ENCODE data around the gene COBL. TPM values are rescaled to one million over a fixed set of nuclear protein-coding genes. Genes with fewer than 3 reads are reported as not detected.
A peak's percentile ranks its signal among the peaks of the same experiment; 100 is the strongest.

Gene COBL
- total and polyA plus RNA-seq, 2 of the 8 experiments (the other 6 are each of a cell fraction or from before 2014, with no cell fraction given) = 13.8 to 40.4 TPM

DNA sequence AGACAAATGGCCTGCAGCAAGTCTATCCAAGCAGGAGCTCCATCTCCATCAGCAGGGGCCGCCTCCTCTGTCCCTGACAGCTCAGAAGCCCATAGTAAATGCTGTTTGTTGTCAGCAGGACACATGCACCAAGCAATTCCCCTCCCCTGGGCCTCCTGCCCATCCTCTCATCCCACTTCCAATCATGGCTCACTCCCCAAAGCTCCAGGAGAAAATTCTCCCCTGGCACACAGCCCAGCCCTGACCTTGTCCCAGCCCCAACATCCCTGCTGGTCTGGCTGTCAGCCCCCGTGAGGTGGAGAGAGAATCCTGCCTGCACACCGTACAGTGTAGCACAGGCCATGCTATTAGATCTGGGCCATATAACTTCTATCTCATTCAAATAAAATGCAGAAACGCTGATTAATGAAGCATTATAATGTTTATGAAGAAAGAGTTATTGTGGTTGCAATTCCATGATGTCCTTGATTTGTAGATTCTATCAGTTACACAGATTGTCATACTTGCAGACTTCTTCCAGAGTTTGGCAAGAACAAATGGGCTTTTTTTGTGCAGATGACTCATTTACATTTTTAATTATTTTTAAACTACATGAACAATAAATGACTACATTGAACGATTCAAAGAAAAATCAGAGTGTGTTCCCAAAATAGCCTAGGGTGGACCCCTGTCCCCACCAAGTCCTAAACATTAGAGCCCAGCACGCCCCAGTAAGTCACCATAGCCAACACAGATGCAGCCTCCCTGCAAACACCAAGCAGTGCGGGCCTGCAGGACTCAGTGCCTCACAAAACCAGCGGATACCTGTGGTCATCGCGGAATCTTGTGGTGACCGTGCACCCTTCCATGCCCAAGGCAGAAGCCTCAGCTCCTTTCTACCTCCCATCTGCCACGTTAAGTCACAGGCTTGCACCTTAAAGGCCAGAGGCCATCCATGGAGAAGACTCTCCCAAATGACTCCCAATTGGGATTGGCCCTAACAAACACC lies 70.1 kb downstream of the COBL start:
- no peak overlapping the region for H4K91ac ChIP-seq (replicated peaks; ENCODE audit: insufficient read length, low read length)
- no peak overlapping the region for H3K27ac ChIP-seq (ENCODE audit: low read depth, low read length)
- no peak overlapping the region for H4K5ac ChIP-seq (ENCODE audit: insufficient read length, low read depth, low read length)
- H3K4me3 ChIP-seq (ENCODE audit: extremely low read depth in 1 of 4, insufficient read depth in 2 of 4, low read depth in 3 of 4, low read length in 4 of 4) = no peak overlapping the region
- WGBS, 2 experiments (ENCODE audit: extremely low coverage in 1 of 2, insufficient coverage in 1 of 2, insufficient read length in 1 of 2, insufficient replicate concordance in 2 of 2, low coverage in 1 of 2, low lambda C conversion rate in 2 of 2, missing lambda C conversion rate in 1 of 2) = 89% methylated on average over 12 of the region's 12 CpGs; no CpG with 5 or more reads in 1 of the 2 experiments
- H3K9ac ChIP-seq (replicated peaks in 1 of 4; ENCODE audit: extremely low read depth in 1 of 4, low read depth in 3 of 4, low read length in 3 of 4) = no peak overlapping the region
- peak overlapping the region; percentile 55; the same call in 1 of the 2 replicates for H2BK5ac ChIP-seq (ENCODE audit: low read depth, low read length)
- no peaks in the 10 kb centered on the region for H3K36me3 ChIP-seq (ENCODE audit: control insufficient read depth in 2 of 4, insufficient read depth in 4 of 4, low read length in 3 of 4)
- H3K9me3 ChIP-seq (ENCODE audit: insufficient read depth in 2 of 2, low read depth in 1 of 2, low read length in 1 of 2) = no peaks in the 10 kb centered on the region
- H3K23me2 ChIP-seq (ENCODE audit: low read depth, low read length) = no peaks in the 10 kb centered on the region
- no peak overlapping the region for H4K8ac ChIP-seq (ENCODE audit: extremely low read depth, insufficient read depth, low read length)
- no peak for FAIRE-seq
- peaks cover 6% of the 10 kb centered on the region; the same call in 1 of the 2 replicates for H3K79me1 ChIP-seq (ENCODE audit: low read depth, low read length)
- H2BK15ac ChIP-seq (ENCODE audit: low read length) = no peak overlapping the region
- ChIA-PET POLR2A (ENCODE audit: partially characterized antibody) (no interaction called here), CTCF (ENCODE audit: partially characterized antibody) (interaction anchor here (0.7 to 1.5 kb wide), 5 partner anchors 17 to 120 kb away, joined by 3 to 4 read pairs (median 3); no protein-coding TSS in a partner anchor)
- no peak overlapping the region for H3K4ac ChIP-seq (replicated peaks; ENCODE audit: insufficient read length, low read depth, low read length)
- H2BK120ac ChIP-seq (replicated peaks; ENCODE audit: low read depth, low read length) = no peak overlapping the region
- peaks cover 0 to 8% (median 0%) of the 10 kb centered on the region in 4 experiments; a peak in 2 of 7 replicates for H3K4me1 ChIP-seq (replicated peaks in 1 of 4; ENCODE audit: control insufficient read depth in 3 of 4, insufficient read depth in 4 of 4, low read length in 3 of 4)
- H4K20me1 ChIP-seq (replicated peaks in 1 of 2; ENCODE audit: control insufficient read depth in 1 of 2, insufficient read depth in 2 of 2, low read length in 2 of 2) = peaks cover 1 to 5% of the 10 kb centered on the region in 2 experiments
- no peak overlapping the region for H2BK12ac ChIP-seq (ENCODE audit: low read depth, low read length)
- H3K14ac ChIP-seq (ENCODE audit: insufficient read length) = no peak overlapping the region
- no peak overlapping the region for H3K56ac ChIP-seq (replicated peaks; ENCODE audit: insufficient read length, low read depth, low read length)
- no peak overlapping the region for H3K23ac ChIP-seq (ENCODE audit: insufficient read length)
- no peak overlapping the region for H3K4me2 ChIP-seq (ENCODE audit: insufficient read depth in 1 of 2, low read depth in 2 of 2, low read length in 2 of 2)
- H2AK5ac ChIP-seq (ENCODE audit: low read depth, low read length) = no peak overlapping the region
- no peak overlapping the region for H3K18ac ChIP-seq (ENCODE audit: extremely low read depth, low read length)
- TF ChIP-seq KDM4A (IDR thresholded peaks at IDR 0.05; ENCODE audit: low read depth, low read length, severe bottlenecking) (no peak), POU5F1 (IDR thresholded peaks at IDR 0.05; ENCODE audit: low read depth, low read length) (no peak), SUZ12 (IDR thresholded peaks at IDR 0.05; ENCODE audit: low read length) (no peak), CBX5 (IDR thresholded peaks at IDR 0.05; ENCODE audit: low read depth, low read length) (no peak), RBBP5 (IDR thresholded peaks at IDR 0.05; ENCODE audit: borderline replicate concordance, low read depth, low read length) (no peak)
- no peak overlapping the region for H2AFZ ChIP-seq (ENCODE audit: low read length)
- DNase-seq (ENCODE audit: low read depth in 1 of 2, low spot score in 2 of 2) = no peak
- no peak overlapping the region for H2BK20ac ChIP-seq (ENCODE audit: low read length)
- H3K79me2 ChIP-seq (ENCODE audit: control insufficient read depth in 1 of 2, insufficient read depth in 2 of 2, low read length in 2 of 2) = peaks cover 0 to 47% of the 10 kb centered on the region in 2 experiments; a peak in 3 of 4 replicates
- no peaks in the 10 kb centered on the region for H3K27me3 ChIP-seq (replicated peaks in 1 of 4; ENCODE audit: control insufficient read depth in 3 of 4, extremely low read depth in 1 of 4, insufficient read depth in 3 of 4, low read length in 3 of 4)
